GM19452 (cell line): ENCODE results near the gene ALLC.

Experiments used
- ATAC-seq: cut with Tn5 transposase; IDR thresholded peaks from one replicate; pipeline ENCODE4 v1.9.1; 2021; ENCODE audit not compliant: unreplicated experiment

ALLC gene

DNA sequence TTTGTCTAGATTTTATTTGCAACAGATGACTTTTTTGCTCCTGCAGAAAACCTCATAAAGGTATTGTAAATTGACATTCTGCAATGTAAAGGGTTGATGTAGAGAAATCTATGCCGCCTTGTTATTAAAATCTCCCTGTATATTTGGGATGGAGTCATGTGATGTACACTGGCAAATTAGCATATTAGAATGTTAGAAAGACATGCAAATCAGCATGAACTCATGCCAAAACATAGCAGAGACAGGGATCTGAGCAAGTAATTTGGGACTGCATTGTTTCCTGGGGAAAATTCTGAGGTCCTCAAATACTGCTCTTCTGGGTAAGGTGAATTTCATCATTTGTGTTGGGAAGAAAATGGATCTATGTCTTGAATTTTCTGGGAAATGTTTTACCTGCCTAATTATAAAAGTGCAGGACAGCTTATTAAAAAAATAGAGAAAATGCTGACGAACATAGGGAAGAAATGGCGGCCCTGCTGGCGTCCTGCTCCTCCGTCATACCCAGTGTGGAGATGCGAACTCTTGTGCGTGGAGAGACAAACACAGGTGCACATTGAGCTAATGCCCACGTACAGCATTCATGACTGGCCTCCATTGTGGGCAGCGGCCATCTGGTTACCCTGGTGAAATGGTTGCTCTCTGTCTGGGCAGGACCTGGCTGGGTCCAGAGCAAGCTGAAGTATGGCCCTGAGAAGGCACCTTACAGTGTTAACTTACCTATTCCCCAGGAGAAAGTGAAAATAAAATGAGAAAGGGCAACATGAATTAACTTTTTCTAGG is 16.3 kb downstream of the ALLC start:
- no peak for ATAC-seq

DNA sequence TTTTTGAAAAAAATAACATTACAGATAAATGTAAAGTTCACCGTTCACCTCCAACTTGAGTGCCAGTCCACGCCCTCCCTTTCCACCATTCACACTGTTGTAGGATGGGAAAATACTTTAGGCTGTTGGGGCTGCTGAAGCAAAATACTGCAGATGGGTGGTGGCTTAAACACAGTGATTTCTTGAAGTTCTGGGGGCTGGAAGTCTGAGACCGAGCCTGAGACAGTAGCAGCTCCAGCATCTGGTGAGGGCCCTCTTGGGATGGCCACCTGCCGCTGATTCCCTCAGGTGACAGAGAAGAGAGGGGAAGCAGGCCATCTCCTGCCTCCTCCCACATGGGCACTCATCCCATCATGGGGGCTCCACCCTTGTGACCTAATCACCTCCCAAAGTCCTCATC is 17.7 kb downstream of the ALLC start:
- no peak for ATAC-seq

DNA sequence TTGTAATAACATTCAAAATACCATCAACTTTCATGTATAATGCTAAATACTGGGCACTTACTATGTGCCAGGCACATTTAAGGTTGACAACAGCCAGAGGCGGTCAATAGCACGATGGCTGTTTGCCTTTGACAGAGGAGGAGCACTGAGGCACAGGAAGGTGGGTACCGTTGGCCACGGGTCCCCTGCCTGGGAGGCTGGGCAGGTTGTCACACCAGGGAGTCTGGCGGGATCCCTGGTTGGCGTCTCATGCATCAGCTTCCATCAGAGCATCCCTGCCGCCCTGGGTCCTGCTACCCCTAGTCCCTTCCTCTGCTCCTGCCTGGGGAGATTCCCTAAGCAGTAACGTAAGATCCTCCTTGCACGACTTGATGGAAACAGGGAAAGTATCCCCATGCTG is 19.4 kb downstream of the ALLC start:
- no peak for ATAC-seq

DNA sequence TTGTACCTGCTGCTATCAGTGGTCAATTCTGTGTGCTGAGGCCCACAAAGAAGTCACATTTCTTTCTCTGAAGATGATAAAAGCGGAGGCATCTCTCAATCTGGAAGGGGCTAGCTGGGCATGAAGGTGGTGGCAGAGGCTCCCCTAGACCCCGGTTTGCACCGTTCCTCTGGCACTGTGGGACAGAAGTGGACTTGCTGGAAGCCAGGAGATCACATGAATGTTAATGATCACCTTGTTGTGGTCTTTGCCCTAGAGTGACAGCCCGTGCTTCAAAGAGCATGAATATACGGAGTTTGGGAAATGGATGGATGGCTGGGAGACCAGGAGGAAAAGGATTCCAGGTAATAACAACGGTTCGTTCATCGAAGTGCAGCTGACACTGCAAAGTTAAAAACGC is 20.2 kb downstream of the ALLC start:
- no peak for ATAC-seq

DNA sequence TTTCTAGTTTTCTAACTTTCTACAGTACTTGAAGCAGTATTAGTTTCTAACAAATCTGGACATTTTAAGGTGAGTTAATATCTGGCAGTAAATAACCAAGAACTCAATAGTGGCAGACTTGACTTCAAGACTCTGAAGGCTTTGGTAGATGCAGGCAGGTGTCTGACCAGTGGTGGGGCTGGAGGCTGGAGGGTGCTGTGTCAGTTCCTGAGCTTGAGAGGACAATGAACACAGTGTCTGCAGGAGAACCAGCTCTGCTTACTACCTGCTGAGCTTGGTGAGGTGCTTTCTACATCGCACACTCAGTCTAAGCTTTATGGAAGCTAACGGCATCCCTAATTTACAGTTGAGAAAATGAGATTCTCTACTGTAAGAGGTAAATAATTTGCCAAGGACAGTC is 21.2 kb downstream of the ALLC start:
- no peak for ATAC-seq

DNA sequence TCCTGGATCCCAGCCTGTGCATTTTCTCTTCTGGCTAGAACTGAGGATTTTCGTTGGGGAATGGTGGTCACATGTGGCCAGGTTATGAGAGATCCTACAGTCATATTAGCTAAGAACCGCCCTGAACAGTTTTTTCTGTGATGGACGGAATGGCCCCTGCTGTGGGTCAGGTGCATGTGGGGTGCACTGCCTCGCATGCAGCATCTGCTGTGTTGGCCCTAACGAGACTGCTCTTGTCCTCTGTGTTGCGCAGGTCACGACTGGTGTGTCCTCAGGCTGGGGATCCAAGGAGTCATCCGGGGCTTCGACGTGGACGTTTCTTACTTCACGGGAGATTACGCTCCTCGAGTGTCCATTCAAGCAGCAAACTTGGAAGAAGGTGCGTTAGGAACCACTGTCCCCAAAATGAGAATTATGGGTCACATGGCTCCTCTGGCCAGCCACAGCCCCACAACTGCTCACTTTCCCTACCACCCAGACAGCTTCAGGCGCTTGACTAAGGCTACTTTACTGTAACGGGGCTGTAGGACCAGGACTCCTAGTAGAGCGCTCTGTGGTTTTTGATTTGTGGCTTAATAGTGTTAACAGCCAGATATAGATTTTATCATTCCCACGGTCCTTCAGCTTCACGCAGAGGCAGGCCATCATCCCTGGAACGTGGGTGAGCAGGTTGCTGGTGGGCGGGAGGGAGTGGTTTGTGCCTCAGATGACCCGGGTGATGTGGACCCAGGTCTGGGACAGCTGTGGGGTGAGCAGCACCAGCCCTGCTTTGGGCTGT is 21.8 kb downstream of the ALLC start:
- no peak for ATAC-seq

DNA sequence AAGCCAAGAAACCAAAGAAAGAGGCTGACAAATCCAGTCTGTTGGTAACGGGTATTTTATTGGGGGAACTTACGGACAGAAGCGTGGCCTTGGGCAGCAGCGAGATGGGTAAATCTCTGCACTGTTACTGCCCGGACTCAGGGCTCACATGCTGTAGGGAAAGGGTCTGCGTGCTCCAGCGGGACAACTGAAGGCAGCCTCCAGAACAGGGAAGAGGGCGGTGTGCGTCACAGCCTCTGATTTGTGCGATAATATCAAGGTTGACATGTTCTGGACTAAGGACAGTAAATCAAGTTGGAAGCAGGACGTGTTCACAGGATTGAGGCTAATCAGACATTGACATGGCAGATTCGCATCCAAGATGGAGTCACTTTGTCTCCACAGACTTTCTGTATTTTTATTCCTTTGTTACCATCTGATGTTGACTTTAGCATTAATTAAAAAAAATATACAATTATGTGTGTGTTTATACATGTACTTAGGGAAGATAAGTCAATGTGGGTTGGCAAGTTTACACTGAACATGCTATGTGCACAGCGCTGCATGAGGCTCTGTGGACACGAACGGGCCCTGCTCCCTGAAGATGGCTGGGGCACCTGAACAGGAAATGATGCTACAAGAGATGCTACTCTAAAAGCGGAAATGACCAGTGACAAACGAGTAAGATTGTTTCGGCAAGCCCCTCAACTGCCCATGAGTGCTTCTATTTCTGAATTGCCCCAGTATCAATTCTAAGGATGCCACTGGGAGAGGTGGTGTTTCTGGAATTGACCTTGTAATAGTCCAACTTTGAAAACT is 22.7 kb downstream of the ALLC start:
- ATAC-seq, result no peak

DNA sequence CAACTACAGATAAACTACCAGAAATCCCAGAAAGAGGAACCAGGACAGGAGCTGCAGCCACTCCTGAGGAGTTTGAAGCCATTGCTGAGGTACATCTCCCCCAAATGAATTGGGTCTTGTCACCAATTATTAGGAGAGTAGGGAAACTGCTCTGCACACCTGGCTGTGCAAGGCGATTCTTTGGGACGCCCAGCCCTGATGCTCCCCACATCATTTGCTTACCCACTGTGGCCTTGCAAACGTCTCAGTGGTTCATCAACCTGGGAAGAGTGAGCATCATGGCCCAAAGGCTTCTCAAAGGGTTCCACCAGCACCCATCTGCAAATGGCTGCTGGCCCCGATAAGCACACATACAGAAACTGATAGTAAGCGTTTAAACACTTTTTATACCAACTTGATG is 23.6 kb downstream of the ALLC start:
- ATAC-seq, result no peak

DNA sequence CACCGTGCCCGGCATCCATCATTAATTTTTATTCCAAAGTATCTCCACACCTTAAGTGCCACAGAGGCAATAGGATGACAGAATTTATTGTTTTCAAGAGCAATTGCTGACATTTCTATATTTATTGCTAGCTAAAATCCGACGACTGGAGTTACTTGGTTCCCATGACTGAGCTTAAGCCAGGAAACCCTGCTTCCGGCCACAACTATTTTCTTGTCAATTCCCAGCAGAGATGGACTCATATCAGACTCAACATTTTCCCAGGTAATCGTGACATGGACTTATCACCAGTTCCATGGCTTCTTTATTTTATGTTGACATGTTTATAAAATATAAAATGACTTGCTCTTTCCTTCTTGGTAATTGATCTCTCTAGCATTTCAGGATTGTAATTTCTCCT is 24.8 kb downstream of the ALLC start:
- no peak for ATAC-seq

DNA sequence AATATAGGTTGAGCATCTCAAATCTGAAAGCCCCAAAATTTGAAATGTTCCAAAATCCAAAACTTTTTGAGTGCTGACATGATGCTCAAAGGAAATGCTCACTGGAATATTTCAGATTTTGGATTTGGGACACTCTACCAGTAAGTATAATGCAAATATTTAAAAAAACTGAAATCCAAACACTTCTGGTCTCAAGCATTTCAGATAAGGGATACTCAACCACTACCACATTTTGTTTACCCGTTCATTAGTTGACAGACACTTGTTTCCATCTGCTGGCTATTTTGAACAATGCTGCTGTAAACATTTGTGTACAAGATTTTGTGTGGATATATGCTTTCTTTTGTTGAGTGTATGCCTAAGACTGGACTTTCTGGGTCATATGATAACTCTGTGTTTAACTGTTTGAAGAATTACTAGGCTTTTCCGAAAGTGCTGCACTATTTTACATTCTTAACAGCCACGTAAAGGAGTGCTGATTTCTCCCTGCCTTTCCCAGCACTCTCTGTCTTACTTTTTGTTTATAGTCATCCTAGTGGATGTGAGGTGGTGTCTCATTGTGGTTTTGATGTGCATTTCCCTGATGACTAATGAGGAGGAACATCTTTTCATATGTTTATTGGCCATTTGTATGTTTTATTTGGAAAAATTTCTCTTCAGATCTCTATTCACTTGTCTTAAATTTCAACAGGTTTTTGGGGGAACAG is 25.9 kb downstream of the ALLC start:
- ATAC-seq, result no peak

DNA sequence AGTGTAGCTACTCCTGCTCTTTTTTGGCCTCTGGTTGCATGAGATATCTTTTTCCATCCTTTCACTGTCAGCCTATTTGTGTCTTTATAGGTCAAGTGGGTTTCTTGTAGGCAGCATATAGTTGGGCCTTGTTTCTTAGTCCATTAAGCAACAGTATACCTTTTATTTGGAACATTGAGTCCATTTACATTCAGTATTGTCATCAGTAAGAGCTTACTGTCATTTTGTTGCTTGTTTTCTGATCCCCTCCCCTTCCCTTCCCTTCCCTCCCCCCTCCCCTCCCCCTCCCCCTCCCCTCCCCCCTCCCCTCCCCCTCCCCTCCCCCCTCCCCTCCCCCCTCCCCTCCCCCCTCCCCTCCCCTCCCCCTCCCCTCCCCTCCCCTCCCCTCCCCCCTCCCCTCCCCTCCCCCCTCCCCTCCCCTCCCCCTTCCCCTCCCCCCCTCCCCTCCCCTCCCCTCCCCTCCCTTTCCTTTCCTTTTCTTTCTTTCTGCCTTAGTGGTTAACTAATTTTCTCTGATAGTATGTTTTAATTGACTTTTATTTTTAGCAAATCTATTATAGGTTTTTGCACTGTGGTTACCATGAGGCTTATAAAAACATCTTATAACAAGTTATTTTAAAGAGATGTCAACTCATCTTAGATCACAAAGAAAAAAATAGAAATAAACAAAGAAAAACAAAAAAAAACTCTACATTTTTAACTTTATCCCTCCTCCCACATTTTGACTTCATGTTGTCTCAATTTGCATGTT is 32.2 kb downstream of the ALLC start:
- ATAC-seq, result no peak

DNA sequence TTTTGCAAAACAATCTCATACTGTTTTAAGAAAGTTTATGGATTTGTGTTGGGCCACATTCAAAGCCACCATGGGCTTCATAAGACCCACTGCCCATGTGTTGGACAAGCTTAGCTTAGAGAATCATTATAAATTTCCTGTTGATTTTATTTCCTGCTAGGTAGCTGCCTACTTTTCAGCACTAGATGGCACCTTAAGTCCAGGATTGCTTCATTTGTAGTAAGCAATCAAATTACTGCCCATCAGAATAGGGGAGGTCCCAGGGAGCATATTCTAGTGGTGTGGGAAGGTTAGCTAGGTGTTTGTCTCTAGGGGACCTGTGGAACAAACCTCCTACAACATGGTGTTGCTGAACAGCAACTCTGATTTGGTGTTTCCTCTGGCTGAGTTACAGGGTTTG is 34.4 kb downstream of the ALLC start:
- ATAC-seq, result no peak

DNA sequence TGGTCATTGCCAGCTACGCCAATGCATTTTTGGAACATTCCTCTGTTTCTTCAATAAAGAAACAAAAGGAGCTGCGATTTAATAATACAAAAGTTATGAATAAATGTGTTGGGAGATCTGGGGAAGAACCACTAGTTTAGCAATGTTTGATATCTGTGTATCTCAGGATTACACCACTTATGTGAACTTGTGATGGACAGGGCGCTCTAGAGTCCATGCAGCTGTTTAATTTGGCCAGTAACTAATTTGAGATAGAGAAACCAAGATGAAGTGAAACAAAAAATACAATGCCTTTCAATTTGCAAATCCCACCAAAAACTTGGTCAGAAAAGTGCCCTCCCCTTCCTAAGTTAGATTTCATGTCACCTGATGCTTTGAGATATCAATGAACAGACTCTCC is 38.5 kb downstream of the ALLC start:
- no peak for ATAC-seq

DNA sequence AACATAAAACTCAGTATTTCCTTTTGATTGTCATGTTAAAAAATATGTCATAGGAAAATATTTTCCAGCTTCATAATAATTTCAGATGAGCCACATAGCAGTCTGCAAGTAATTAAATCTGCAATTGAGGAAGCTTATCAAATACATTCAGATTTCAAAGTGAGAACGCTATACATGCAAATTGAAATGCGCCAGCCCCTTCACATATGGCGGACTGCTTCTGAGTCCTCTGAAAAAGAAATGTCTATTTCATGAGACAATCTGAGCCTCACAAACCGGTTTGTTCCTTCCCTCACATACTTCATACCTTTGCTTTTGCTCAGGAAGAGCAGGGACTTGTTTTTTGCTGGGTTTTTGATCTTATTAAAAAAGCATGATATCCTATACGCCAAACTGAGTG is 43.1 kb downstream of the ALLC start:
- no peak for ATAC-seq

DNA sequence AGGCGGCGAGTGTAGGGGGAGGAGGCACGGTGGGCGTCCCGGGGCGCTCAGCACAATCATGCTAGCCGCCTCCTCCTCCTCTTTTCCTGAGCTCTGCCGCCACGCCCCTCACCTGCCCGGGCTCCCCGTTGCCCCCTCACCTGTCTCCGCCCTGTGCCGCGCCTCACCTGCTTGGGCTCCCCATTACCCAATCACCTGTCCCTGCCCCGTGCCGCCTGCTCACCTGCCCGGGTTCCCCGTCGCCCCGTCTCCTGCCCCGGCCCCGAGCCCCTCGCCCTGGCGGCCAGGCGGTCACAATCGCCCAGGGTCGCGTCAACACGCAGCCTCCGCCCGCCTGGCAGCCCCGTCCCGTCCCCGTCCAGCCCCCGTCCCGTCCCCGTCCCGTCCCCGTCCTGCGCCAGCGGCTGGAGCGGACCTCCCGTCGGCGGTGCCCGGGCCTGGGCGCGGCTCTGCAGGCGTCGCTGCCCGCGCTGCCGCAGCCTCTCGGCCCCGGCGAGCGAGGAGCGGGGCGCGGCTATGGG is 45.3 kb downstream of the ALLC start, which contains the start of gene DCDC2C:
Gene DCDC2C, plus strand, starts transcription at position 340 of the 521 bp plus-strand sequence. Its CDS starts 177 bp downstream, at position 517.
- ATAC-seq, result no peak

DNA sequence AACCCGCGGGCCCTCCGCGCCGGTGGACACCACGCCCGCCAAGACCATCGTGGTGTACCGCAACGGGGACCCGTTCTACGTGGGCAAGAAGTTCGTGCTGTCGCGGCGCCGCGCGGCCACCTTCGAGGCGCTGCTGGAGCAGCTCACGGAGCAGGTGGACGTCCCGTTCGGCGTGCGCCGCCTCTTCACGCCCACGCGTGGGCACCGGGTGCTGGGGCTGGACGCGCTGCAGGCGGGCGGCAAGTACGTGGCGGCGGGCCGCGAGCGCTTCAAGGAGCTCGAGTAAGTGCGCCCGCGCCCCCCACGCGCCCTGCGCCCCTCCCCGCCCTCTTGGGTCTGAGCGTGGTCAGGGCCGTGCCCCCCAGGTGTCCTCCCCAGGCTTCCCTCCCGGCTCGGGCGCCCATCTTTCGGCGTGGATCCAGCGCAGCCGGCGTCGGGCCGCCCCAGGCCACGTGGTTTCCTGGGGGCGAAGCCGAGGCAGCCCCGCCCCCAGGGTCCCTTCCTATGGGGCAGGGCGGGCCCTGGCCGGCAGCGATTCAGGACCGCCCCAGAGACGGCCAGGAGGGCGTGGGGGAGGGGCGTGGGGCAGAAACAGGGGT is 45.9 kb downstream of the ALLC start:
- no peak for ATAC-seq

DNA sequence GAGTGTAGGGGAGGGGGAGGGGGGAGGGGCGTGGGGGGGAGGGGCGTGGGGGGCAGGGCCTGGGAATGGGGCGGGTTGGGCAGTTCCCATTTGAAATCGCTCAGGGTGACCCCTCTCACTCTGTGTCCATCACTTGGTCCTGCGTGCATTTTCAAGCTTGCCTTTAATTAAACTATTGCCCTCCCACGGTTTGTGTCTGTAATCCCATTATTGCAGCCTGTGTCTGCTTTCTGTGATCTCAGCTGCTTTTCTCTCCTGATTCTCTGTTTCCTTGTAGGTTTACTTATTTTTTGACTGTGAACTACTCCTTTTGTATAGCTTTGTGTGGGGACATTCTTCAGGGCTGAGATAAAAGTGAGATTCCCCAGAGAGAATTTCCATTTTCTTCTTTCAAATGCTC is 46.7 kb downstream of the ALLC start:
- no peak for ATAC-seq

DNA sequence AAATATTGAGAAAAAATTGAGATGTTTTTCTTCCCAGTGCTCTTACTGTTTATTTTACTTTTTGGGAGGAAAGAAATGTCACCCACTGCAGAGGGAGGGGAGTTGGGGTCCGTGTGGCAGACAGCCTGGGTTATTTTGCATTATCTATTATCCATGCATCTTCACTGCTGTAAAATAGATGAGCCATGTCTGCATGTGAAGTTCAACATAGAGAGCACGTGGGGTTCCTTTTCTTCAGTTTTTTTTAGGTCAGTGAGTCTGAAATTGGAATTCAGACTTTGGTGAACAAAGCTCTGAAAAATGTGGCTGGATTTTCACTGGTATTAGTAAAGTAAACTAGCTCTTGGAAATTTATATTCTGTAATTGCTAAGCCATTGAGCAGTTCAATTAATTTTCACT is 47.8 kb downstream of the ALLC start:
- no peak for ATAC-seq

DNA sequence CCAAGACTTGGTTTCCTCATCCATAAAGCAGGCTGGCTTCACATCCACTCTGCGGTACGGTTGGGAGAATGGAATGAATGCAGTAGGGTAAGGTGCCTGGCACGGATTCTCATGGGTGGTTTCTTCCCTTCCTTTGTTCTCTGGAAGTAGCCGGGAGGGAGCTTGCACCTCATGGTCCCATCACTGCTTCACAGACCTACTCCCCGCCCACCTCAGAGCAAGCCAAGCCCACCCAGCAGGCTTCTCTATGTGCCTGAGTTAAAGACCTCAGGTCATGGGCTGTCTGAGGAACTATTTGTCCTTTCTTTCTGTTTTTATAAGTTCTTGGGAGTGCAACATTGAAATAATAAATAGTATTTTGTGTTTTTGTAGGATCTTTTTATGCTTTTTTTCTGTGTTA is 48.9 kb downstream of the ALLC start:
- ATAC-seq, result no peak

DNA sequence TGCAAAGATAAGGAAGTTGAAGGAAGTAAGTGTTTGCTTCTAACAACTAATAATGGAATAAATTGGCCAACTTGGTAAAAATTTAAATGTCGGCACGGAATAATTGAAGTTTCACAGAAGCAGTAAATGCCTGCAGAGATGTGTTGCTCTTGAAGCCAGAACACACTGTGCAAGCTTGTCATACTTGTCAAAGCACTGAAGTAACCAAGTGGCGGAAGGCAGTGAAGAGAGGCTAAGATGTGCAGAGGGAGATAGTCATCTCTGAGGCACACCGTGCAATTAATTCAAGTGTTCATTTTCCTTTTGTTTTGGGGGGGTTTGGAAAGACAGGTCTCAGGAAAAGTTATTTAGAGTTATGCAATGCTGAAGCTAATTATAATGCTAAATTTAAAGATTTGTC is 50.6 kb downstream of the ALLC start:
- ATAC-seq, result no peak
